SK-N-SH (cell line): ENCODE measurements around the gene C3.

Experiments
- CHD2 ChIP-seq: fragments of 150-350 bp; IDR thresholded peaks from 2 replicates; pipeline ENCODE4 v1.6.1; 2018; ENCODE audit warnings: low read length; ENCODE audit not compliant: partially characterized antibody
- POLR2AphosphoS5 ChIP-seq: IDR thresholded peaks from 2 replicates; pipeline ENCODE4 v1.6.1; 2012; ENCODE audit warnings: low read depth, low read length
- TCF12 ChIP-seq: IDR thresholded peaks from 2 replicates; pipeline ENCODE4 v1.4.0; 2012
- YY1 ChIP-seq: IDR thresholded peaks from 2 replicates; pipeline ENCODE4 v1.4.0; 2012; ENCODE audit warnings: low read depth, mild to moderate bottlenecking
- TF ChIP-seq, protein P1 (sequence below): fragments of 200-600 bp; sonication (generic); IDR thresholded peaks from 2 replicates; pipeline ENCODE4 v1.6.1; 2017; ENCODE audit warnings: antibody characterized with exemption, mild to moderate bottlenecking, moderate library complexity

DNA sequence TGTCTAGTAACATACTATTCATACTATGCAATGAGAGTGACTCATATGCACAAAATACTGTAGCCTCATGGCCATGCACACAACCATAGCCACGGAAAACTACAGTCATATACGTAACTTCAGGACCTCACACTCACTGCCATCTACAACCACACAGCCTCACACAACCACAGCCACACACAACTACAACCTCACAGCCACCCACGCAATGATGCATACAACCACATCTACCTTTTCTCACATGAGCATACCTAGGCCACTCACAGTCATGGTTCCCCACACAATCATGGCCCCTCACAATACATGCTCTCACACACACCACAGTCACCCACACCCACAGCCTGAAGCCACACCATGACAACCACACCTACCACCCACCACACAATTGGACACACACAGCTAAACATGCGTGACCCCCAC lies 41.8 kb downstream of the C3 start:
- TF ChIP-seq TCF12 (no peak), CHD2 (no peak), POLR2AphosphoS5 (no peak), YY1 (no peak)
- TF ChIP-seq, protein P1, sequence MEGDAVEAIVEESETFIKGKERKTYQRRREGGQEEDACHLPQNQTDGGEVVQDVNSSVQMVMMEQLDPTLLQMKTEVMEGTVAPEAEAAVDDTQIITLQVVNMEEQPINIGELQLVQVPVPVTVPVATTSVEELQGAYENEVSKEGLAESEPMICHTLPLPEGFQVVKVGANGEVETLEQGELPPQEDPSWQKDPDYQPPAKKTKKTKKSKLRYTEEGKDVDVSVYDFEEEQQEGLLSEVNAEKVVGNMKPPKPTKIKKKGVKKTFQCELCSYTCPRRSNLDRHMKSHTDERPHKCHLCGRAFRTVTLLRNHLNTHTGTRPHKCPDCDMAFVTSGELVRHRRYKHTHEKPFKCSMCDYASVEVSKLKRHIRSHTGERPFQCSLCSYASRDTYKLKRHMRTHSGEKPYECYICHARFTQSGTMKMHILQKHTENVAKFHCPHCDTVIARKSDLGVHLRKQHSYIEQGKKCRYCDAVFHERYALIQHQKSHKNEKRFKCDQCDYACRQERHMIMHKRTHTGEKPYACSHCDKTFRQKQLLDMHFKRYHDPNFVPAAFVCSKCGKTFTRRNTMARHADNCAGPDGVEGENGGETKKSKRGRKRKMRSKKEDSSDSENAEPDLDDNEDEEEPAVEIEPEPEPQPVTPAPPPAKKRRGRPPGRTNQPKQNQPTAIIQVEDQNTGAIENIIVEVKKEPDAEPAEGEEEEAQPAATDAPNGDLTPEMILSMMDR = no peak
